HEK293T (cell line): ENCODE results near the gene ZNF362.

Experiments used
- BHLHE40 ChIP-seq: fragments of 450-650 bp; IDR thresholded peaks from 2 replicates; pipeline ENCODE4 v1.6.1; 2016; ENCODE audit warnings: mild to moderate bottlenecking, moderate library complexity, borderline replicate concordance
- ELF4 ChIP-seq: fragments of 450-650 bp; IDR thresholded peaks from 2 replicates; pipeline ENCODE4 v1.6.1; 2017; ENCODE audit warnings: antibody characterized with exemption
- FOXA1 ChIP-seq: fragments of 450-650 bp; IDR thresholded peaks from 2 replicates; pipeline ENCODE4 v1.6.1; 2016; ENCODE audit warnings: mild to moderate bottlenecking
- FOXK2 ChIP-seq: fragments of 450-650 bp; IDR thresholded peaks from 2 replicates; pipeline ENCODE4 v1.6.1; 2016; ENCODE audit warnings: mild to moderate bottlenecking
- SP1 ChIP-seq: fragments of 450-650 bp; IDR thresholded peaks from 2 replicates; pipeline ENCODE4 v1.6.1; 2017

- TF ChIP-seq SP1 (no peak), BHLHE40 (no peak), ELF4 (no peak), FOXA1 (no peak), FOXK2 (no peak)
These were observed 40.5 kb downstream of the ZNF362 start for GRCh38 chr1:33296824-33297223.
